ENCODE results near the gene NAV2. TPM values are rescaled to one million over a fixed set of nuclear protein-coding genes. Genes with fewer than 3 reads are reported as not detected.
A peak's percentile ranks its signal among the peaks of the same experiment; 100 is the strongest.

The NAV2 gene
- 1.8 and 4.4 TPM in 2 replicates for total RNA-seq

GRCh38 chr11:19712281-19713195 lies at the start of gene NAV2:
Gene NAV2 (plus strand): TSS chr11:19712837. CDS start chr11:19713696, 859 bp downstream.
- peak; percentile 95 to 96 for DNase-seq (ENCODE audit: low read depth in 2 of 2)

- no peak for DNase-seq (ENCODE audit: low read depth in 2 of 2)
These were observed 49.4 kb upstream of the NAV2 start for GRCh38 chr11:19663206-19663605.

GRCh38 chr11:19664886-19665548 lies 47.6 kb upstream of the NAV2 start:
- no peak for DNase-seq (ENCODE audit: low read depth in 2 of 2)

- DNase-seq (ENCODE audit: low read depth in 2 of 2) = no peak
These were observed 45.7 kb upstream of the NAV2 start for GRCh38 chr11:19666951-19667350.

GRCh38 chr11:19669511-19669910 lies 43.1 kb upstream of the NAV2 start:
- DNase-seq (ENCODE audit: low read depth in 2 of 2) = no peak

- DNase-seq (ENCODE audit: low read depth in 2 of 2) = peak in 1 of 2 donors; percentile 56
These were observed 42.4 kb upstream of the NAV2 start for GRCh38 chr11:19670030-19670791.

GRCh38 chr11:19672586-19673206 lies 39.9 kb upstream of the NAV2 start:
- DNase-seq (ENCODE audit: low read depth in 2 of 2) = no peak

GRCh38 chr11:19673924-19674729 lies 38.5 kb upstream of the NAV2 start:
- DNase-seq (ENCODE audit: low read depth in 2 of 2) = no peak

- DNase-seq (ENCODE audit: low read depth in 2 of 2) = no peak
These were observed 37.8 kb upstream of the NAV2 start for GRCh38 chr11:19674836-19675235.

GRCh38 chr11:19675397-19675796 lies 37.2 kb upstream of the NAV2 start:
- no peak for DNase-seq (ENCODE audit: low read depth in 2 of 2)

- DNase-seq (ENCODE audit: low read depth in 2 of 2) = peak; percentile 93 to 95
These were observed 35.9 kb upstream of the NAV2 start for GRCh38 chr11:19676475-19677380.

- no peak for DNase-seq (ENCODE audit: low read depth in 2 of 2)
These were observed 35.1 kb upstream of the NAV2 start for GRCh38 chr11:19677381-19678080.

- DNase-seq (ENCODE audit: low read depth in 2 of 2) = peak; percentile 95 to 98
These were observed 32.4 kb upstream of the NAV2 start for GRCh38 chr11:19679952-19680828.

GRCh38 chr11:19680829-19681368 lies 31.7 kb upstream of the NAV2 start:
- DNase-seq (ENCODE audit: low read depth in 2 of 2) = peak in 1 of 2 donors; percentile 23

GRCh38 chr11:19683141-19683805 lies 29.4 kb upstream of the NAV2 start:
- DNase-seq (ENCODE audit: low read depth in 2 of 2) = no peak

- no peak for DNase-seq (ENCODE audit: low read depth in 2 of 2)
These were observed 28.7 kb upstream of the NAV2 start for GRCh38 chr11:19683862-19684491.

- DNase-seq (ENCODE audit: low read depth in 2 of 2) = no peak
These were observed 26.4 kb upstream of the NAV2 start for GRCh38 chr11:19686234-19686633.

All from lung microvascular endothelial cell (primary cell).